ENCODE measurements around the gene DSCAML1.

The DSCAML1 gene

DNA sequence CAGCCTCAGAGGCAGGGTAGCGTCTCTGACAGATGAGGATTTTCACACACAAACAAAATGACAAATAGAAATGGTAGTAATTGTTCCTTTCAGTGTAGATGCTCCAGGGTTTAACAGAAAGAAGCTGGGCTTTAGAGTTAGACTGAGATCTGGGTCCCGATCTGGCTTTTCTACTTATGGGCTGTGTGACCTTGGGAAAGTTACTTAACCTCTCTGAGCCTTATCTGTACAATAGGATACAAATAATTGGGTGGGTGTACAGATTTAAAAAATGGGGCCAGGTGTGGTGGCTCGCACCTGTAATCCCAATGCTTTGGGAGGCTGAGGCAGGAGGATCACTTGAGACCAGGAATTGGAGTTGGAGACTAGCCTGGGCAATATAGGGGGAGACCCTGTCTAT, 264.4 kb downstream of the DSCAML1 start:
- TF ChIP-seq REST (IDR thresholded peaks at IDR 0.05; ENCODE audit: insufficient read depth in 1 of 2, low read depth in 2 of 2, low read length in 2 of 2): no peak

DNA sequence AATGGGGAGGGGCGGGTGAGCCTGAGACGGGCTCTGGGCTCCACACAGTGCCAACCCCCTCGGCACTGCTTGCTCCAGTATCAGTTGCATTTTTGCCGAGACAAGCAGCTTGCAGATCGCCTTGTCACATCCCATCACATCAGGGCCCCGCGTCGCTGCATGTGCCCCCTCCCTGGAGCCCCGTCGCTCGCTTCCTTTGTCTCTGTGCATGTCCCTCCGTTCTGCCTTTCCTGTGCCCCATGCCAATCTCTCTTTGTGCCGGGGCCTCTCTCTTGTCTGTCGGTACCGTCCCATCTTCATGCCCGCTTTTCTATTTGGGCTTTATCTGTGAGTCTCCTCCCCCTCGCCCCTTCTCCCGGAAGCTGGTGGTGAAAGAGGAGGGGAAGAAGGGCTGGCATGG, 267.2 kb downstream of the DSCAML1 start:
- TF ChIP-seq POLR2AphosphoS5 (IDR thresholded peaks at IDR 0.05; ENCODE audit: low read depth, low read length): no peak
- no peak for TF ChIP-seq TAF1 (IDR thresholded peaks at IDR 0.05; ENCODE audit: borderline replicate concordance, insufficient read depth, low read length)
- no peak for TF ChIP-seq SIN3A (IDR thresholded peaks at IDR 0.05; ENCODE audit: borderline replicate concordance, insufficient read depth, low read length)
- no peak for TF ChIP-seq FOXP2 (optimal IDR thresholded peaks at IDR 0.05; ENCODE audit: borderline replicate concordance, extremely low read depth, extremely low read length, insufficient read depth)
- TF ChIP-seq REST (IDR thresholded peaks at IDR 0.05; ENCODE audit: insufficient read depth in 1 of 2, low read depth in 2 of 2, low read length in 2 of 2): no peak

DNA sequence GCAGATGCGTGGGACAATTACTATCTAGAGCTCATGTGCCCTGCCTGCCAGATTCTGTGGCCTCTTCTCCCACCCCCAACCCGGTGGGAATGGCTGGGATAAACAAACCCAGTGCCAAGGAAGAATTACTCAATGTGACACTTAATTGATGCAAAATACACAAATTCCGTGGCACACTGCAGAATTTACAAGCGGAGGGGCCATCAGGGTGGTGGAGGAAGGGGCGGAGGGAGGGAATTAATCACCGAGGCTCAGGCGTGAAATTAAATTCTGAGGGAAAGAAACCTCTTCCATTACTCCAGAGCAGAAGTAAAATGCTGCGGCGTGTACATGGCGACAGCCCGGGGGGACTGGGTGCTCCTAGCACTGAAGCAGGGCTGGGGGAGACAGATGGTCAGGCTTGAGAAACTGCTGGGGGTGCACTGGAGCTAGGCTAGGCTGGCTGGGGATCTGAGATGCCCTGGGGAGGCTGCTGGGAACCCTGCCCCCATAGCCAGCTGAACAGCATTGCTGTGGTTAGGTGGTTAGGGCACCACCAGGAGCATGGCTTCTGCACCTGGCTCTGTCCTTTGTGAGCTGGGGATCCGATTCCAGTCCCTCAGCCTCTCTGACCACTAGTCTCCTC, 268.8 kb downstream of the DSCAML1 start:
- no peak for TF ChIP-seq SIN3A (IDR thresholded peaks at IDR 0.05; ENCODE audit: borderline replicate concordance, insufficient read depth, low read length)
- no peak for TF ChIP-seq POLR2AphosphoS5 (IDR thresholded peaks at IDR 0.05; ENCODE audit: low read depth, low read length)
- TF ChIP-seq TAF1 (IDR thresholded peaks at IDR 0.05; ENCODE audit: borderline replicate concordance, insufficient read depth, low read length): no peak
- TF ChIP-seq REST (IDR thresholded peaks at IDR 0.05; ENCODE audit: insufficient read depth in 1 of 2, low read depth in 2 of 2, low read length in 2 of 2): no peak
- no peak for TF ChIP-seq FOXP2 (optimal IDR thresholded peaks at IDR 0.05; ENCODE audit: borderline replicate concordance, extremely low read depth, extremely low read length, insufficient read depth)

DNA sequence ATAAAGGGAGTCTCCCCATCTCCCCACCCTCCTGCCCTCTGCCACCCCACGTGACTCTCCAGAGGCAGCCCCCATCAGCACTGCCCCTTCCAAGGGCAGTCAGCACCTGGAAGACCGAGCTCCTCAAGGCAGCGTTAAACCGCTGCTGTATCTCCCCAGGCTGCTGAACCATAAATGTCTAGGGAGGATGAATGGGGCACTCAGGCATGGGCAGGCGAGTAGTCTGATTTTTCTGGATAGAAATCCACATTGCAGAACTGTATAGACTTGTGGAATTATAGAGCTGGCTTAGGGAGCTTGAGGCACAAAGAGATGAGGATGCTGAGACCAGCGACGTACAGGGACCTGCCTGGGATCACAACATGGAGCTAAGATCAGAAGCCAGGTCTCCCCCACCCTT, 269.7 kb downstream of the DSCAML1 start:
- TF ChIP-seq FOXP2 (optimal IDR thresholded peaks at IDR 0.05; ENCODE audit: borderline replicate concordance, extremely low read depth, extremely low read length, insufficient read depth) (no peak), SIN3A (IDR thresholded peaks at IDR 0.05; ENCODE audit: borderline replicate concordance, insufficient read depth, low read length) (no peak), POLR2AphosphoS5 (IDR thresholded peaks at IDR 0.05; ENCODE audit: low read depth, low read length) (no peak), REST (IDR thresholded peaks at IDR 0.05; ENCODE audit: insufficient read depth in 1 of 2, low read depth in 2 of 2, low read length in 2 of 2) (no peak), TAF1 (IDR thresholded peaks at IDR 0.05; ENCODE audit: borderline replicate concordance, insufficient read depth, low read length) (no peak)
